ENCODE data around the gene ITGA2B. TPM values are rescaled to one million over a fixed set of nuclear protein-coding genes. Genes with fewer than 3 reads are reported as not detected.

Gene ITGA2B
- total and polyA plus RNA-seq, 2 of the 13 experiments (the other 11 are each of a cell fraction or from before 2014, with no cell fraction given) = 0.38 to 1.1 TPM

DNA sequence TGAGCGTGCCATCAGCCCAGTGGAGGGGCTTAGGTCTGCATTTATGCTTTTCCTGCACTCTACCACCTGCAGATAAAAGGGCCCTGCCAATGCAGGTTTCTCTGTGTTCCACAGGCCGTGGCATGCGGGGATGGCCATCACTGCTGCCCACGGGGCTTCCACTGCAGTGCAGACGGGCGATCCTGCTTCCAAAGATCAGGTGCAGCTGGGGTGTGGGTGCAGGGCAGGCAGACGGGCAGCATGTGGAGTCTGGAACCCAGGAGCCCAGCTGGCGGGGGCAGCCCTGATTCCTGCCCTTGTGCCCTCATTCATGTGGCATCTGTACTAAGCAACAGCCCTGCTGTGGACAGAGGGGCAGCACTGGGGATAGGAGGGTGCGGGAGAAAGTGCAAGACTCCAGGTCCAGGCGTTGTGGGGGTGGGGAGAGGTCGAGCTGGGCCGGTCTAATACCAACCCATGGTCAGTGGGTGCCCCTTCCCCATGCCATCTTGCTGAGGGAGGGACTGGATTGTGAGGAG lies 39.8 kb downstream of the ITGA2B start (continued):
- TF ChIP-seq MAFF (IDR thresholded peaks at IDR 0.05; ENCODE audit: low read depth, low read length) = no peak
- TF ChIP-seq, protein P1, sequence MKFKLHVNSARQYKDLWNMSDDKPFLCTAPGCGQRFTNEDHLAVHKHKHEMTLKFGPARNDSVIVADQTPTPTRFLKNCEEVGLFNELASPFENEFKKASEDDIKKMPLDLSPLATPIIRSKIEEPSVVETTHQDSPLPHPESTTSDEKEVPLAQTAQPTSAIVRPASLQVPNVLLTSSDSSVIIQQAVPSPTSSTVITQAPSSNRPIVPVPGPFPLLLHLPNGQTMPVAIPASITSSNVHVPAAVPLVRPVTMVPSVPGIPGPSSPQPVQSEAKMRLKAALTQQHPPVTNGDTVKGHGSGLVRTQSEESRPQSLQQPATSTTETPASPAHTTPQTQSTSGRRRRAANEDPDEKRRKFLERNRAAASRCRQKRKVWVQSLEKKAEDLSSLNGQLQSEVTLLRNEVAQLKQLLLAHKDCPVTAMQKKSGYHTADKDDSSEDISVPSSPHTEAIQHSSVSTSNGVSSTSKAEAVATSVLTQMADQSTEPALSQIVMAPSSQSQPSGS (CRISPR knock-in tag; IDR thresholded peaks at IDR 0.05) = no peak

DNA sequence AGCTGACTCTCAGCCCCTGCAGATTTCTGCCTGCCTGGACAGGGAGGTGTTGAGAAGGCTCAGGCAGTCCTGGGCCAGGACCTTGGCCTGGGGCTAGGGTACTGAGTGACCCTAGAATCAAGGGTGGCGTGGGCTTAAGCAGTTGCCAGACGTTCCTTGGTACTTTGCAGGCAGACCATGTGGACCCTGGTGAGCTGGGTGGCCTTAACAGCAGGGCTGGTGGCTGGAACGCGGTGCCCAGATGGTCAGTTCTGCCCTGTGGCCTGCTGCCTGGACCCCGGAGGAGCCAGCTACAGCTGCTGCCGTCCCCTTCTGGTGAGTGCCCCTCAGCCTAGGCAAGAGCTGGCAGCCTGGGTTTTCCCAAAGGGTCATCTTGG lies 40.5 kb downstream of the ITGA2B start:
- DNase-seq (ENCODE audit: low spot score) (no peak), FAIRE-seq (no peak), ATAC-seq (no peak)
- H3K27me3 ChIP-seq (ENCODE audit: control insufficient read depth in 1 of 2, insufficient read depth in 2 of 2, low read length in 2 of 2) = peaks cover 0 to 3% of the 10 kb centered on the region in 2 experiments; a peak in 1 of 5 replicates
- BruUV-seq (replicated peaks) = no TSS peak
- peaks cover 4% of the 10 kb centered on the region for H3K79me2 ChIP-seq (ENCODE audit: insufficient read depth, low read length)
- no peak overlapping the region for H3K9ac ChIP-seq (ENCODE audit: insufficient read depth, low read depth, low read length)
- ChIA-PET POLR2A (no interaction called here), CTCF (ENCODE audit: low intra/inter-chr PET ratio, low total read pairs) (no interaction called here)
- H3K4me1 ChIP-seq (ENCODE audit: insufficient read depth, low read length) = peaks cover 17% of the 10 kb centered on the region
- peaks cover 9 to 30% of the 10 kb centered on the region in 2 experiments for H3K36me3 ChIP-seq (replicated peaks in 1 of 2; ENCODE audit: control insufficient read depth in 1 of 2, insufficient read depth in 2 of 2, low read length in 2 of 2)
- no peak overlapping the region for H2AFZ ChIP-seq (ENCODE audit: low read length)
- H3K4me2 ChIP-seq (ENCODE audit: low read depth, low read length) = no peak overlapping the region
- no peak overlapping the region for H3K4me3 ChIP-seq (replicated peaks in 1 of 3; ENCODE audit: insufficient read depth in 1 of 3, low read depth in 2 of 3, low read length in 3 of 3)
- H3K27ac ChIP-seq (ENCODE audit: extremely low read length, insufficient read depth, low read length) = no peak overlapping the region
- intact Hi-C loops (cut with micrococcal nuclease; ENCODE audit: unreplicated experiment) (no loop called here), in situ Hi-C loops (cut with HindIII; ENCODE audit: extremely low pct_ligation_motif_present, low pct_unique_long_range_greater_than_20kb) (no loop called here)
- H4K20me1 ChIP-seq (ENCODE audit: insufficient read depth, low read length) = no peaks in the 10 kb centered on the region
- no peaks in the 10 kb centered on the region for H3K9me3 ChIP-seq (ENCODE audit: low read length)
- WGBS (ENCODE audit: low lambda C conversion rate) = 75% methylated on average over 2 of the region's 6 CpGs
- no peak for TF ChIP-seq SP2 (CRISPR knock-in tag; IDR thresholded peaks at IDR 0.05)
- no peak for TF ChIP-seq NR1H2 (CRISPR knock-in tag; IDR thresholded peaks at IDR 0.05; ENCODE audit: borderline replicate concordance, low read depth)
- TF ChIP-seq TFAP4 (IDR thresholded peaks at IDR 0.05; ENCODE audit: borderline replicate concordance, low read depth) = no peak
- no peak for TF ChIP-seq KDM4B (CRISPR knock-in tag; IDR thresholded peaks at IDR 0.05)
- TF ChIP-seq, protein P2, sequence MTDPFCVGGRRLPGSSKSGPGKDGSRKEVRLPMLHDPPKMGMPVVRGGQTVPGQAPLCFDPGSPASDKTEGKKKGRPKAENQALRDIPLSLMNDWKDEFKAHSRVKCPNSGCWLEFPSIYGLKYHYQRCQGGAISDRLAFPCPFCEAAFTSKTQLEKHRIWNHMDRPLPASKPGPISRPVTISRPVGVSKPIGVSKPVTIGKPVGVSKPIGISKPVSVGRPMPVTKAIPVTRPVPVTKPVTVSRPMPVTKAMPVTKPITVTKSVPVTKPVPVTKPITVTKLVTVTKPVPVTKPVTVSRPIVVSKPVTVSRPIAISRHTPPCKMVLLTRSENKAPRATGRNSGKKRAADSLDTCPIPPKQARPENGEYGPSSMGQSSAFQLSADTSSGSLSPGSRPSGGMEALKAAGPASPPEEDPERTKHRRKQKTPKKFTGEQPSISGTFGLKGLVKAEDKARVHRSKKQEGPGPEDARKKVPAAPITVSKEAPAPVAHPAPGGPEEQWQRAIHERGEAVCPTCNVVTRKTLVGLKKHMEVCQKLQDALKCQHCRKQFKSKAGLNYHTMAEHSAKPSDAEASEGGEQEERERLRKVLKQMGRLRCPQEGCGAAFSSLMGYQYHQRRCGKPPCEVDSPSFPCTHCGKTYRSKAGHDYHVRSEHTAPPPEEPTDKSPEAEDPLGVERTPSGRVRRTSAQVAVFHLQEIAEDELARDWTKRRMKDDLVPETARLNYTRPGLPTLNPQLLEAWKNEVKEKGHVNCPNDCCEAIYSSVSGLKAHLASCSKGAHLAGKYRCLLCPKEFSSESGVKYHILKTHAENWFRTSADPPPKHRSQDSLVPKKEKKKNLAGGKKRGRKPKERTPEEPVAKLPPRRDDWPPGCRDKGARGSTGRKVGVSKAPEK (CRISPR knock-in tag; IDR thresholded peaks at IDR 0.05; ENCODE audit: borderline replicate concordance) = no peak
- TF ChIP-seq TBX2 (CRISPR knock-in tag; IDR thresholded peaks at IDR 0.05; ENCODE audit: borderline replicate concordance) = no peak
- TF ChIP-seq ZFYVE20 (CRISPR knock-in tag; IDR thresholded peaks at IDR 0.05; ENCODE audit: borderline replicate concordance, low read depth) = no peak
- no peak for TF ChIP-seq ZC3H13 (CRISPR knock-in tag; IDR thresholded peaks at IDR 0.05)
- no peak for TF ChIP-seq HMGXB3 (CRISPR knock-in tag; IDR thresholded peaks at IDR 0.05; ENCODE audit: borderline replicate concordance)
- TF ChIP-seq ZNF605 (CRISPR knock-in tag; IDR thresholded peaks at IDR 0.05) = no peak
- no peak for TF ChIP-seq ZNF83 (CRISPR knock-in tag; IDR thresholded peaks at IDR 0.05; ENCODE audit: borderline replicate concordance)
- no peak for TF ChIP-seq ZNF652 (CRISPR knock-in tag; IDR thresholded peaks at IDR 0.05; ENCODE audit: borderline replicate concordance, low read depth)
